Mucosa of rectum (tissue), 2 donors: ENCODE measurements around the gene PROCA1.

Source experiments
- H3K27ac ChIP-seq, 2 donors: one replicate each; pipeline ENCODE4 v1.7.0; 2013; ENCODE audit warnings: inconsistent platforms in 2 of 2, low read depth in 2 of 2, low read length in 2 of 2
- H3K27me3 ChIP-seq, 2 donors: one replicate each; pipeline ENCODE4 v1.7.0; 2013; ENCODE audit warnings: low read length in 2 of 2; ENCODE audit not compliant: control insufficient read depth in 2 of 2, insufficient read depth in 2 of 2
- H3K36me3 ChIP-seq, 2 donors: one replicate each; pipeline ENCODE4 v1.7.0; 2013; ENCODE audit warnings: low read length in 2 of 2; ENCODE audit not compliant: control insufficient read depth in 2 of 2, insufficient read depth in 2 of 2
- H3K4me1 ChIP-seq, 2 donors: one replicate each; pipeline ENCODE4 v1.7.0; 2013; ENCODE audit warnings: low read length in 2 of 2, mild to moderate bottlenecking in 1 of 2; ENCODE audit not compliant: control insufficient read depth in 2 of 2, insufficient read depth in 2 of 2
- H3K4me3 ChIP-seq, 2 donors: one replicate each; pipeline ENCODE4 v1.7.0; 2013; ENCODE audit warnings: low read length in 2 of 2
- H3K9ac ChIP-seq, 2 donors: one replicate each; pipeline ENCODE4 v1.7.0; 2013; ENCODE audit warnings: low read length in 2 of 2, low read depth in 1 of 2, mild to moderate bottlenecking in 1 of 2
- H3K9me3 ChIP-seq, 2 donors: one replicate each; pipeline ENCODE4 v1.7.0; 2013; ENCODE audit warnings: low read length in 2 of 2; ENCODE audit not compliant: control insufficient read depth in 2 of 2
- donor health status: healthy.
- donor health status: Normal muscosa, but diverticular disease.

The PROCA1 gene

DNA sequence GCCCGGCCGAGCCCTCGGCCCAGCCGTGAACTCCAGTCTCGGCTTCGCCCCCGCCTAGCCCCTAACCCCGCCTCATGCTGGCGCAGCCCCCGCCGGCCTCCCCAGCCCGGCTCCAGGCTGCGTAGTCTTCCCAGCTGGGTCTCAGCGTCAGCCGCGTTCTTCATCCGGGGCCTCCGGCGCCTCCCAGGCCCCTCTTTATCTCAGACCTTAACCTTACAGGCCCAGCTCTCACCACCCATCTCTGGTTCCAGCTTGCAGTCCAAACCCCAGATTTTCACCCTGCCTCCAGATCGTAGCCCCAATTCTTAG lies at the start of gene PROCA1:
Gene PROCA1 (minus strand): TSS at position 166 of the 309 bp plus-strand sequence. CDS start 228 bp downstream, outside the sequence.
- peak within 1 kb of the TSS; percentile 81 to 83 for H3K4me3 ChIP-seq
- H3K27ac ChIP-seq = peak within 1 kb of the TSS; percentile 90
- H3K27me3 ChIP-seq = peaks cover 0 to 6% of the 10 kb centered on the region in 2 donors
- H3K4me1 ChIP-seq = peaks cover 18 to 27% of the 10 kb centered on the region in 2 donors
- H3K9ac ChIP-seq = peak within 1 kb of the TSS; percentile 76 to 78
- H3K9me3 ChIP-seq = no peaks in the 10 kb centered on the region
- no peaks in the 10 kb centered on the region for H3K36me3 ChIP-seq

GRCh38 chr17:28760601-28761562 lies 49.2 kb upstream of the PROCA1 start:
- Histone ChIP-seq H3K9ac (no peak overlapping the region), H3K36me3 (peaks cover 39 to 48% of the 10 kb centered on the region in 2 donors), H3K27me3 (no peaks in the 10 kb centered on the region), H3K27ac (no peak overlapping the region), H3K9me3 (no peaks in the 10 kb centered on the region), H3K4me1 (peaks cover 3% of the 10 kb centered on the region in 2 donors), H3K4me3 (no peak overlapping the region)

DNA sequence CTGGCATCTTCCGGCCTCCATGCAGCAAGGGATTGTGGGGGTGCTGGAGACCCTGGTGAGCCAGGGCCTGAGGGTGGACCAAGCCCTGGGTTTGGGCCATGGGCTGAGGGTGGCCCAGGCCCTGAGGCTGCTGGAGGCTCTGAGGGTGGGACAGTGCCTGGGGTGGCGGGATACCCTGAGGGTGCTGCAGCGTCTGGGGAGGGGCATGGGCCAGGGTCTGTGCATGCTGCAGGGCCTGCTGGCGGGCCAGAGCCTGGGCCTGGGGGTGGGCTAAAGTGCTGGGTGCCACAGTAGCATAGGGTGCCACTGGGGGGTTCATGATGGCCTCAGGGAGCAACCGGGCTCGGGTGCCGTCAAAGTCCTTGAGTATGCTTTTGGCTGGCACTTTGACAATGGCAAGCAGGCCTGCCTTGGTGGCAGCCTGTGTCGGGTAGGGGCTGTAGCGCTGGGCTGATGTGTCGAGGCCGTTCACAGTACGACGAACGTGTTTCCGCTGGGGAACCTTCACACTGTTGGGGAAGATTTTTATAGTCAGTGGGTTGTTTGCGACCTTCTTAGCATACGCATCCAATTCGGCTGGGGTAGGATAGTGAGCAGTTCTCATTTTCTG lies 47.7 kb upstream of the PROCA1 start:
- Histone ChIP-seq H3K9ac (no peak overlapping the region), H3K9me3 (no peaks in the 10 kb centered on the region), H3K27me3 (no peaks in the 10 kb centered on the region), H3K36me3 (peaks cover 34 to 36% of the 10 kb centered on the region in 2 donors), H3K4me1 (peaks cover 3% of the 10 kb centered on the region in 2 donors), H3K27ac (no peak overlapping the region), H3K4me3 (no peak overlapping the region)

GRCh38 chr17:28758411-28759121 lies 46.9 kb upstream of the PROCA1 start:
- Histone ChIP-seq H3K36me3 (peaks cover 34 to 36% of the 10 kb centered on the region in 2 donors), H3K27ac (no peak overlapping the region), H3K9me3 (no peaks in the 10 kb centered on the region)

GRCh38 chr17:28756049-28756804 lies 44.5 kb upstream of the PROCA1 start:
- Histone ChIP-seq H3K27ac (no peak overlapping the region), H3K9me3 (no peaks in the 10 kb centered on the region), H3K4me3 (no peak overlapping the region), H3K4me1 (no peaks in the 10 kb centered on the region), H3K36me3 (peaks cover 31 to 39% of the 10 kb centered on the region in 2 donors), H3K27me3 (no peaks in the 10 kb centered on the region), H3K9ac (no peak overlapping the region)

More at GRCh38 chr17:28758411-28759121, 46.9 kb upstream of the PROCA1 start:
- no peak overlapping the region for H3K9ac ChIP-seq
- peaks cover 3% of the 10 kb centered on the region in 2 donors for H3K4me1 ChIP-seq
- no peak overlapping the region for H3K4me3 ChIP-seq
- no peaks in the 10 kb centered on the region for H3K27me3 ChIP-seq

GRCh38 chr17:28755486-28755885 lies 43.8 kb upstream of the PROCA1 start:
- H3K4me3 ChIP-seq = no peak overlapping the region
- H3K9me3 ChIP-seq = no peaks in the 10 kb centered on the region
- H3K36me3 ChIP-seq = peaks cover 36 to 42% of the 10 kb centered on the region in 2 donors
- no peak overlapping the region for H3K9ac ChIP-seq
- H3K27me3 ChIP-seq = no peaks in the 10 kb centered on the region
- no peak overlapping the region for H3K27ac ChIP-seq
- no peaks in the 10 kb centered on the region for H3K4me1 ChIP-seq

DNA sequence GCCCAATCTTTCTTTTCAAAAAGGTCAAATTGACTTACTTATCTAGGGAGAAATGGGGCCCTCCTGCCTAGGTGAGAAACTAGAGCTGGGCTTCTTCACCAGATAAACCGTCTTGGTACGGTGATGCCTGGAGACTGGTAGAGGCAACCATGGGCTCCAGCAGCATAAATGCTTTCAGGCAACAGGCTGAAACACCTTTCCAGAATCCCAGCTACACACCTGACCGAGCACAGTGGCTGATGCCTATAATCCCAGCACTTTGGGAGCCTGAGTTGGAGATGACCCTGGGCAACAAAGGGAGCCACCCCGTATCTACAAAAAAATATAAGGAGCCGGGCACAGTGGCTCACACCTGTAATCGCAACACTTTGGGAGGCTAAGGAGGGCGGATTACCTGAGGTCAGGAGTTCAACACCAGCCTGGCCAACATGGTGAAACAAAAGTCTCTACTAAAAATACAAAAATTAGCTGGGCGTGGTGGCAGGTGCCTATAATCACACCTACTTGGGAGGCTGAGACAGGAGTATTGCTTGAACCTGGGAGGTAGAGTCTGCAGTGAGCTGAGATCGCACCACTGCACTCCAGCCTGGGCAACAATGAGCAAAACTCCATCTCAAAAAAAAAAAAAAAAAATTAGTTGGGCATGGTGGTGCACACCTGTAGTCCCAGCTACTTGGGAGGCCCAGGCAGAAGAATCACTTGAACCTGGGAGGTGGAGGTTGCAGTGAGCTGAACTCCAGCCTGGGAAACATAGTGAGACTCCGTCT lies 40.1 kb upstream of the PROCA1 start:
- Histone ChIP-seq H3K9ac (no peak overlapping the region), H3K9me3 (no peaks in the 10 kb centered on the region), H3K27me3 (no peaks in the 10 kb centered on the region), H3K36me3 (peaks cover 33 to 40% of the 10 kb centered on the region in 2 donors), H3K27ac (no peak overlapping the region), H3K4me3 (no peak overlapping the region), H3K4me1 (peaks cover 21 to 28% of the 10 kb centered on the region in 2 donors)

GRCh38 chr17:28750178-28751047 lies 38.7 kb upstream of the PROCA1 start:
- peak overlapping the region; percentile 15 to 52 for H3K9ac ChIP-seq
- H3K4me1 ChIP-seq = peaks cover 34 to 41% of the 10 kb centered on the region in 2 donors
- H3K27me3 ChIP-seq = no peaks in the 10 kb centered on the region
- peak overlapping the region; percentile 54 to 56 for H3K27ac ChIP-seq
- H3K9me3 ChIP-seq = no peaks in the 10 kb centered on the region
- no peak overlapping the region for H3K4me3 ChIP-seq
- H3K36me3 ChIP-seq = peaks cover 27 to 40% of the 10 kb centered on the region in 2 donors
